NCI-H1105 treated with DMSO at 0.1 percent for 48 hours (cell line): Measurements from ENCODE around the gene GIMAP2.
"Not testable (repeated sequence)": the region's sequence is repeated elsewhere in the genome, so short reads cannot be mapped to it uniquely, and the experiment has no call there.

Experiments
- DNase-seq: peaks from one replicate; lab custom pipeline; 2025; lab: John Stamatoyannopoulos, UW

GIMAP2 gene

DNA sequence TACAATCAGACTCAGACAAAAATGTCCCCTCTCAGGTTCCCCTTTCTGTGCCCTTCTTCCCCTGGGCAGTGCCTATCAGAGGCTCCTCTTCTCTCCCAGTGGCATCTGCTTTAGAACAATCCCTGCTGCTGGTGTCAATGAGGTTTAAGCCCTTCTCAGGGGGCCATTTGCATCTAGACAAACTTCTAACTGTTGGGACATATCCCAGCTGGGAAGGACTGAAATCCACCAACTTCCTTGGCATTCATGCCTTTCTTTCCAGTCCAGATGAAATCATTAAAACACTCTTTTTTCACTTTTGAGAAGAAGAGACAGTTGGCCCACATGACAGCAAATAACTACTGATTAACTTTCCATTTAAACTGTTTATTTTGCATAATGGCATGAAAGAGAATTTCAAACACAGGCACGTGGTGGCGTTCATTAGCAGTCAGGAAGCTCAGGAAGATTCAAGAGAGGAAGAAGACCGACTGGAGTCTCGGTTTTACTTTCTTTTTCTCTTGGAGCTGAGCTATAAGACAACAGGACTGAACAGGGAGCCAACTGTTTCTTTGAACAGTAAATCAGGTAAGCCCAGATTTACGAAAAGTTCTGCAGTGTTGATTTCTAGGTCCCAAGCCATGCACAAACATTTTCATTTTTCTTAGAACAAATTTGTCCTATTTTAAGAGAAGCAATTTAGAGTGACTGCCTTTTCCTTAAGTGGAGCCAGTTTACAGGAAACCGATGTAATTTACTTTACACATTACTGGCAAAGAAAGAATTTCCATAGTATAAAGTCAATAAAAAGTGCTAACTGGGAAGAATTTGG, at the start of gene GIMAP2:
Gene GIMAP2 (plus strand): TSS at position 488 of the 811 bp plus-strand sequence. CDS start 1,354 bp downstream, outside the sequence.
- no peak for DNase-seq

DNA sequence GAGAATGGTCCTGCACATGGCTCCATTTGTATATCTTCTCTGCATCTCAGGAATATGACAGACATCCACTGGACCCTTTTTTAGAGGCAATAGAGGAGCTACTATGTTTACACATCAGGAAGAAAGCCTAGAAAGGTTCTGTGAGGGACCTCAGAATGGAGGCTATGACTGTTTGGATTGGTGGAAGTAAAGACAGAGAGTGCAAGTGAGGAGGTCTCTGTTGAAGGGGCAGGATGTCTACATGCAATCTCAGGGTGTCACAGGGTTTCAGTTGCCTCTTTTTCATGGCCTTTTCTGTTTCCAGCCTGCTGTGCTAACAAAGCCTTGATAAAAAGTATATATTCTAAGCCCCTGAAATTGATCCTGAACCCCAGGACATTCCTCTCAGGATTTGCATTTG, 43.7 kb upstream of the GIMAP2 start:
- no peak for DNase-seq

DNA sequence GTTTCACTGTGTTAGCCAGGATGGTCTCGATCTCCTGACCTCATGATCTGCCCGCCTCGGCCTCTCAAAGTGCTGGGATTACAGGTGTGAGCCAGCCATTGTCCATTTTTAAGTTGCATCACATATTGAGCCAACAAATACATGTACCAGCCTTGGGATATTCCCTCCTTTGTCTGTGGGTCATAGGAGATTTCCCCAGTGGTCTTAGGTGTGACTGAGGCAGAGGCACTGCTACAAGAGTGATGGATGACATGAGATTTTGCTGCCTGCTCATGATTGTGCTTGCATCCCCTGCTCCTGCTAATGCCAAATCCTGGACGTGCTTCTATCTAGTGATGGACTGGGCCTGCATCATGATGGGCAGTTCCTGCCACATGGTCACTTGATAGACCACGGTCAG, 42.6 kb upstream of the GIMAP2 start:
- no peak for DNase-seq

DNA sequence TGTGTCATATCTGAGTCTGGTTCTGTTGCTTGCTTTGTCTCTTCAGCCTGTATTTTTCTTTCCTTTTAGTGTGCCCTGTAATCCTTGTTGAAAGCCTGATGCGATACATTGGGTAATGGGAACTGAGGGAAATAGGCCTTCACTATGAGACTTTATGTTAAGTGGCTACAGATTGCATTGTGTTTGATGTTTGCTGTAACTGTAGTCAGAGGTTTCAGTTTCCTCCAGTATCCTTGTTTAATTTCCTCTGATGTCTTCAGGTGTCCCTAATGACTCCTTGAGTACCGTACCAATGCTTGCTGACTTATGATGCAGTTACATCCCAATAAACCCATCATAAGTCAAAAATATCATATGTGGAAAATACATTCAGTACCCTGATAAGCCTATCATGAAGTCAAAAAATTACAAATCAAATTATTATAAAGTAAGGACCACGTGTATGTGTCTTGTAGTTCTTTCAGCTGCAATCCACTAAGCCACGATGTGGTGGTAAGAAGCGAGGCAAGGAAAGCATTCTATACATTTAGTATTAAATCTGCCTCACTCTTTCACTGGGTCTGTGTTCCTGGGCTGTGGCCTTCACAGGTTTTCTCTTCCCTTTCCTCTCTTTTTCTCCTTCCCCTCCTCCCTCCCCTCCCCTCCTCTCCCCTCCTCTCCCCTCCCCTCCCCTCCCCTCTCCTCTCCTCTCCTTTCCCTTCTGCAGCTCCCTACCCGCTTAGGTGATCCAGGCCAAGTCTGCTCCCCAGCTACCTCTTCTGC, 40.1 kb upstream of the GIMAP2 start:
- no peak for DNase-seq

DNA sequence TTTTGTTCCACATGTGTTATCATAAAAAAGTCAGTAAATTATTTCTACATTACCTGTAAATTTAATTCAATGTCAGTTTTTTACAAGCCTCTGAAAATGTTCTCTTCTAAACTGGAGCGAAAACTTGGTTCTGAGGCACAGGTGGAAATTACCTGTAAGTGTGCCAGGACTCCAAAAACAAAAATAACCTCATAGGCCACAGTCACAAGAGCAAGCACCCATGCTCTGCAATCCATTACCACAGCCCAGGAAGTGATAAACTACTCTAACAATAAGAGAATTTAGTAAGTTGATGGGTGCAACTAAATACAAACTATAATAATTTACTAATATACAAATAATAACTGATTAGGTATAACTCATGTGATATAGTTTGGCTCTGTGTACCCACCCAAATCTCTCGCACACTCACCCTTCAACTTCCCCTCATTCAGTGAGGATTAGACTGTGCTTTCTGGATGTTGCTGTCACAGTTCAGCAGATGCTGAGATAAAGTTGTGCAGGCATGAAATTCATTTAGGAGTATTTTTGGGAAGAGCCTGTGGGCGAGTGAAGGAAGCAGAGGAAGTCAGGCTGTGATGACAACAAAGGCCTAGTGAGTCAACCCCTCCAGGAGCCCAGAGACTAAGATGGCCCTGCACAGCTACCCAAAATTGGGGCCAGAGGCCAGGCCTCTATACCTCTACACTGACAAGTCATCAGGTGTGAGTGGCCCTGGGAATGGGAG, 37.0 kb upstream of the GIMAP2 start:
- no peak for DNase-seq

DNA sequence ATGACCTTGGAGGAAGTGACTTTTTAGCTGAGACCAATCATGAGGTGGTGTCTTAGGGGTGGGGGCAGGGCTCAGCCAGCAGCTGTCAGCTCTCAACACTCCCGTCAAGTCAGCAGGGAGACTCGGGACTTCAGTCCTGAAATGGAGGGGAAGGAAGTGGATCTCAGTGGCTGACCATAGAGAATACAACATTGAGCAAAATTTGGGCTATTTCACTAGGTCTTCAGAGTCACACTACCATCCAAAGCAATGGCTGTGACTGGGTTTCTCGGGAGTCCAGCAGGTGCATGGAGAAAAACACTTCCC, 36.5 kb upstream of the GIMAP2 start:
- no peak for DNase-seq

DNA sequence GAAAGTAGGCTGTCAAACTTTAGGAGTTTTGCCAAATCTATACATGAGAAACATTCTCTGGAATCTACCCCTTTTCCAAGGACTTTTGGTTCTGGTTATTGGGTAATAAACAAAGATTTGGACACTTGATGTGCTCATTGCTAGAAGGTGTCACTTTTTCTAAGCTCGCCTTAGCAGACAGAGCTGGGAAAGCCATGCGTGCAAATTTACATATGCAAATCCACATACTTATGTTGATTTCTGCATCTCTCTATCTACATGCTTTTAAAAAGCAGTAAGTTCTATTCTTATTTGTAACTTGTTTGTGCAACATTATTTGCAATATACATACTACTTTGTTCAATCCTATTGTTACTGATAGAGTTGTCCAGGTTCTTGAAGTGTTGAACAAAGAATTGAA, 30.8 kb upstream of the GIMAP2 start:
- no peak for DNase-seq

DNA sequence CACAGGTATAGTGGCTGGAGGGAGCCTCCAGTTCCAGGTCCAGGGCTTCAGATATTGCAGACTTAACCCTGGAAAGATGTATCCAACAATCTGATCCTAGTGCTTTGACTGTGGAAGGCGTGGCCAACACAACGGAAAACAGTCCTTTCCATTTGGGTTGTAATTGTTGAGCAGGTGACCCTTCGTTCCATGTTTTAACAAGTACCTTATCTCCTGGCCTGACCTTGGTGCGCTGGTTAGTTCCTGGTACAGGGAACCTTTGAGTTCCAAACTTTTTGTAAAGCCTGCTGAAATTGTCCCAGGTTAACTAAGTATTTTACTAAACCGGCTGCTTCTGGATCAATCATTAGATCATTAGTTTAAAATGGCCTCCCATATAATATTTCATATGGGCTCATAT, 29.5 kb upstream of the GIMAP2 start:
- DNase-seq, result no peak

DNA sequence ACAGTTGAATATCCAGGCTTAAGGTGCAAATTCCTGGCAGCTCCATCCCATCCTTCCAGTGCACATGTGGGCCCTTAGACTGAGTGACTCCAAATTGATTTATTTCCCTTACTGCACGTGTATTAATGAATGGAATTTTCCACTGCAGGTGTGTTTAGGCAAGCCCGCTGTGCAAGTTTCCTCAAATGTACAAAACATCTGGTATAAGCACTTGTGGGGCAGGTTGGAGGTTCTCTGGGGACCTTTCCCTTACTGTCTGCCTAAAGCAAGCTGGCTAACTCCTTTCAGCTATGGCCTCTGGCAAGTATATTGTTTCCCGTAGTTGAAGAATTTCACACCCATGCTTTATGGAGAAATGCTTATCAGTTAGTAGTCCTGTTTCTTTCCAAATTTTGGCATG, 28.0 kb upstream of the GIMAP2 start:
- DNase-seq, result no peak

DNA sequence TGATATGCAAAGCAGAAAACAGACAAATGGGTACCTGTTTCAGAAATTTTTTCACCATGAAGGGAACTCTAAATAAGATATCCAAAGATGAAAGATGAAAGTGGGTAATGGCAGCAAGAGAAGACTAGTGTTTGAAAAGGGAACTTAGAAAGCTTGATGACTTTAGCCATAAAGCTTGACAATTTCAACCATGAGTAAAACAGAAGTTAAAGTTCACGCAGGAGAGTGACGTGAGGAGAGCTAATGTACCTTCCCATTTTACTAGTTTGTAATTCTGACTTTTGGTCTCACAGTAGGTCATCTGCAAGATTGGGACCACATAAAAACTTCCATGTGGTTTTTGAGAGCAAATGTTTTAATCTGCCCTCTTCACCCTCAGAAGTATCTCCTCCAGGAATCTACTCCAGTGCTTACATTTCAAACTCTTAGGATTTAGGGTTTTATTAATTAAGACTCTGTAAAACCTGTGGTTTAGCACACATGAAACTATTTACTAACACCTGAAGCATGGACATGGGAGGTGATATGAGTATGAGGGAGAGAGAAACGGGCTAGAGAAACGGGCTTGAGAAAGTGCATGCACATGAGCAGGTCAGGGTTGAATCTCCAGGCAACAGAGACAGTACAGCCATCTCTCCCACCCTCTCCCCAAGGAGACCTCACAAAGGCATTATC, 24.4 kb upstream of the GIMAP2 start:
- no peak for DNase-seq

DNA sequence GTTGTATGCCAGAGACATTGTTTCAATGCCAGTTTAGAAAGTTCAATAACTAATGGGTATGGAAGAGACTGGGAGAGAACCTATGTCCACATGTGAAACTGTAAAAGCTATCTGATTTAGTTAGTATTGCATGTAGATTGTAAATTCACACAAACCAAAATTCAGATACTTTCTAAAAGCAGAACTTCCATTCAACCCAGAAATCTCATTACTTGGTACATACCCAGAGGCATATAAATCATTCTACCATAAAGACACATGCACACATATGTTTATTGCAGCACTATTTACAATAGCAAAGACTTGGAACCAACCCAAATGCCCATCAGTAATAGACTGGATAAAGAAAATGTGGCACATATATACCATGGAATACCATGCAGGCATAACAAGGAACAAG, 22.7 kb upstream of the GIMAP2 start:
- not testable (repeated sequence) for DNase-seq

DNA sequence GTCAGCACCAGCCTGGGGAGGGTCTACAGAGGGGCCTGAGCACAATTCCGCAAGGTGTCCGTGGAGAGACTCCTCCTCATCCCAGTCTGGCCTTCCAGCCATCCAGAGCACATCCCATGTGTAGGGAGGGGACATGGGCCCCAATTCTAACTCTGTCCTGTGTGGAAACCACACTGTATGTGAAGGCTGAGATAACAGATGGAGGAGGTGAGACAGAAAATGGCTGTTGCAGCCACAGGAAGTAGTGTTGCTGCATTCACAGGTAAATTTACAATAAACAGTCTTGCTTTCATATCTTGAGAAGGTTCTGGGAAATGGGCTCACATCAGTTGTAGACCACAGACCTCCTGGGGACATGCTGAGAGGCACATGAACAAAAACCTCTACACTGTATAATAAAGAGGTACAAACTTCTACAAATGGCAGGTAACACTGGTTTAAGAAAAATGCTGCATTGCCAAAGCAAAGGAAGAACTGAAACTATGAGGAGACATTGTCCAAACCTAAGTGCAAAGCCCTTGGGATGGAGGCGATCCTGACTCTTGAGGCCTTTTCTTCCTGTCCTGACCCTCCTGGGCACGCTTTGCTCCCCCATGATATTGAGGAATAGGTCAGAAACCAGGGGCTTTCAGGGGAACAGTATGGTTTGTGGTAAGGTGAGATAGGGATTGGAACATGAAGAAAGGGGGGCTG, 21.6 kb upstream of the GIMAP2 start:
- no peak for DNase-seq

DNA sequence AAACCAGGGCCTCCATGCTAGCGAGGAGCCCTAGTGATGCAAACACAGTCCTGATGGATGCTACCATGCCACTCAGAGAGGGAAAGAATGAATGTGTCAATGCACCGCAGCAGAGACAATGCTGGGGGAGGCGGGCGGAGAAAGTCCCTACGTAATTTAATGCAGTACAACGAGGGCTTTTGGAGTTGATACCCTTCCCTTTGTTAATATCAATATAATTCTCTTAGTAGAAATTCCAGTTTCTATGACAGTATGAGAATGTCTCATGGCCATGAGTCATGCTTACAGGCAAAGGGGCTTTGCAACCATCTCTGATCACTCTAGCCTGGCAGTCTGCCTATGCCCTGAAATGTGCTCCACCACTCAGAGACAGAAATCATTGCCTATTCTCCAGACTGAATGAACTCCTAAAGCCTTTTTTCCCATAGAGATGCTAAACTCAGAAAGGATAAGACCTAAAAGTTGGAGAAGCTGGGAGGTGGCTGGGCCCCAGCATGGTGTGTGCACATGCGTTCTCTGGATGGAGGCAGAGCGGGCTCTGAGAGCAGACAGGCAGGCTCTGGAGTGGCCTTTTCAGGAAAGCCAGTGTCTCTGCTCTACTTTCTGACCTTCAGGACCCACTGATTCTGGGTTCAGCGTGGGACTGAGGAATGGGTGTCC, 20.3 kb upstream of the GIMAP2 start:
- no peak for DNase-seq

DNA sequence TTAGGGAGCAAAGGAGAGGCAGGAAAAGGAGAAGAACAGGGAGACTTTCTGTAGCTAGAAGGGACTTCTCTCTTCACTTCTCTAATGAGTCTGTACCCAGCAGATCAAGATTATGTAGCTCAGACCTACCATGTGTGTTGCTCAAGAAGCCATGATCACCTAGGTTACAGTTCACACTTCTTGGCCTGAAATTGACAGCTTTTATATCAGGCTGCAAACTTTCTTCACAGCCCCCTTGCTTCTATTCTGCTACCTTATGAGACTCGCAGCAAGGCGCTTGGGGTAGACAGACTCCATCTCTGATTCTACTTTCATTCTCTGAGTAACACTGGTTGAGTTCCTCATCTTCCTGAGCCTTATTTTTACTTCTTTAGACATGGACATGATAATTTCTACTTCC, 19.6 kb upstream of the GIMAP2 start:
- DNase-seq, result no peak

DNA sequence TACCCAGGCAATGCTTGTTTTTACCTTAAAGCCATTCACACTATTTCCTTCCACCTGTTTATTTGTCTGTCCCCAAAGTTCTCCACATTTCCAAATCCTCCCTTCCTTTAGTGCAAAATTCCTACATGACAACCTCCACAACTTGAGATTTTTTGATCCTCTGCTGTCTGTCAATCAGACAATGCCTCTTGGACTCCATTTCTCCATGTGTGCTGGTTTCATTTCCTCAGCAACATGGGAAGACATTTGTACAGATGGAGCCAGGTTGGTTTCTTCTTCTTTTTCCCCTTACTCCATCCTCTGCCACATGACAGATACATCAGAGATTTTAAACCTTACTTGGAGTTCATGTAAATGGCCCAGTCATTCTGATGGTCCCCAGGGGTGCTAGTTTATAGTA, 19.1 kb upstream of the GIMAP2 start:
- DNase-seq, result no peak

DNA sequence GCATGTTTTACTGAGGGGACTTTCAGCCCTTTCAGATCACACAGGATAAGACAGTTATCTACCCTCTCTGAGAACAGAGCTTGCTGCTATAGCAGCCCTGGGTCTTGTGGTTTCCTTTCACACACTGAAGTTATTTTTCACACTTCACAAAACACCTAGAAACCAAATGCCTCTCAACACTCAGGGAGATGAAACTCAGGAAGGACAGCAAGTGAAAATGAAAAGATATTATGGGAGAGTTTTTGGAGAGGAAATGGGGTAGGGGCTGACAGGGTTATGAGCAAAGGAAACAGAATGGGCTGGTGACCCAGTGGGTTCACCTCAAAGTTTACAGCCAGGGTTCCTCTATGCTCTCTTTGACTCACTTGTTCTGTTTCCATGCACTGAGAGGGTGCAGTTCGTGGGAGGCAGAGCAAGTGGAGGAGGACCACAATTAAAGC, 17.0 kb upstream of the GIMAP2 start:
- DNase-seq, result no peak

DNA sequence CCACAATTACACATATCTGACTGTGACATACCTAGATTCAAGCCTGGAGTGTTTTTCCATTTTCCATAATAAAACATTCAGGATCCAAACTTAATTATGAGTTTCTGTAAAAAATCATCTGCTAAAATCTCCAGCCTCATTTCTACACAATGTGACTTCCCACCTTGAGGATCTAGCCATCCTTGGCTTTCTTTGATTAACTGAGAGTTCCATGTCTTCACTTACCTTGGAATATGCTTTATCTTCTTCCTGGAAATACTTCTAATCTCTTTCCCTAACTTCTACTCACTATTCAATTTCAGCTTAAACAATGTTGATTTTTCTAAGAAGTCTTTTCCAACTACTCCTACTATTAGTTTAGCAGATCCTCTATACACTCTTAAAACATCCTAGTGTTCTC, 16.5 kb upstream of the GIMAP2 start:
- DNase-seq, result no peak

DNA sequence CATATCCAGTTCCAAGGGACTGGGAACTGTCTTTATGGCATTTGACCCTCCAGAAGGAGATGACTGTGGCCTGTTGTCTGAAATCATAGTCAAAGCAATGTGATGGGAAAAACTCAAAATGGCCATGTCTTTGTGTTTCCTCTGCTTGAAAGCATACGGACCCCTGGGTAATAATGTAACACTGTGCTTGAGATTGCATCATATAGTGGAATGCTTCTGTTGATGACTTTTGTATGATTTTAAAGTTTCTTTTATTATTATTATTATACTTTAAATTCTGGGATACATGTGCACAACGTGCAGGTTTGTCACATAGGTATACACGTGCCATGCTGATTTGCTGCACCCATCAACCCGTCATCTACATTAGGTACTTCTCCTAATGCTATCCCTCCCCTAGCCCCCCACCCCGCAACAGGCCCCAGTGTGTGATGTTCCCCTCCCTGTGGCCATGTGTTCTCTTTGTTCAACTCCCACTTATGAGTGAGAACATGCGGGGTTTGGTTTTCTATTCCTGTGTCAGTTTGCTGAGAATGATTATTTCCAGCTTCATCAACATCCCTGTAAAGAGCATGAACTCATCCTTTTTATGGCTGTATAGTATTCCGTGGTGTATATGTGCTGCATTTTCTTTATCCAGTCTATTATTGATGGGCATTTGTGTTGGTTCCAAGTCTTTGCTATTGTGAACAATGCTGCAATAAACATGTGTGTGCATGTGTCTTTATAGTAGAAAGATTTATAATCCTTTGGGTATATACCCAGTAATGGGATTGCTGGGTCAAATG, 13.5 kb upstream of the GIMAP2 start:
- not testable (repeated sequence) for DNase-seq

DNA sequence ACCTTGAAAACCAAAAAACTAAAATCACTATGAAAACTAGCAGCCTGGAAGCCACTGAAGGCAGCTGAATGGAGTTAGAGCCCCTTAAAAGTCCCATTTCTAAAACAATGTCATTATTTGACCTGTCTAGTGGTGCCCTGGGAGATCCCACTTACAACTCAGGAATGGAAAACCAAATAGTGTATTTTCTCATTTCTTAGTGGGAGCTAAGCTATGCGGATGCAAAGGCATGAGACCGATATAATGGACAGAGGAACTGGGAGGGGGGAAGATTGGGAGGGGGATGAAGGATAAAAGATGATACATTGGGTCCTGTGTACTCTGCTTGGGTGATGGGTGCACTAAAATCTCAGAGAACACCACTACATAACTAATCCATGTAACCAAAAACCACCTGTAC, 9.8 kb upstream of the GIMAP2 start:
- no peak for DNase-seq

DNA sequence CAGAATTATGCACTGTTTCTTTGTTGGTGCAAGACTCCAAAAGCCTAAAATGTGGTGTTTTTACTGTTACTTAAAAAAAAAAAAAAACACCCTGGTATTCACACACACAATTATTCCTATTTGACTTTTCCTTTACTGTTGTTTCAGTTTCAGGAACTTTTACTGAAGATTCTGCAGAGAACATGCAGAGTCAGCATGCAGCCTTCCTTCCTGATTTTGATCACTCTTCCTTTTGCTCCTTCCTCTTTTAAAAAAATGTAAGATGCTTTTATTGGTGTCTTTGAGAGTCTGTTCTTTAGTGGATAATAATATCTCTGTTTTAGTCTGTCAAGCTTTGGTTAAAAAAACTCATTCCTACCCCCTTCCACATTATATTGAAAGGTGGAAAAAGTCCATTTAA, 9.2 kb upstream of the GIMAP2 start:
- not testable (repeated sequence) for DNase-seq
